K562 (cell line): ENCODE results near the gene JKAMP. TPM values are rescaled to one million over a fixed set of nuclear protein-coding genes. Genes with fewer than 3 reads are reported as not detected.
A peak's percentile ranks its signal among the peaks of the same experiment; 100 is the strongest.

ENCODE experiments used
- ATAC-seq: fragments of 200-7000 bp; cut with Tn5 transposase; 3 replicates; pipeline ENCODE4 v1.9.1; 2020; ENCODE audit warnings: moderate library complexity
- BruUV-seq: library from RNA; stranded (reverse); fragments of 400-500 nt; replicated peaks from 2 replicates; lab custom pipeline; 2021; lab: Mats Ljungman, UMichigan
- CTCF ChIA-PET: fragments of 300-600 bp; formaldehyde crosslinking; extraction: SDS; loops from one replicate; lab custom pipeline; 2021; ENCODE audit warnings: low intra/inter-chr PET ratio; lab: Yijun Ruan, JAX
- POLR2A ChIA-PET: fragments of 300-600, 350-650 bp; sonication (Branson Sonifier 250); formaldehyde crosslinking; extraction: SDS; loops from one replicate; lab custom pipeline; 2021; ENCODE audit warnings: antibody characterized with exemption, inconsistent platforms; lab: Yijun Ruan, JAX
- DNase-seq, 4 experiments: peaks; one replicate each; pipeline versions ENCODE4 v3.0.0 to v3.0.0-alpha.2; 2011 to 2018; ENCODE audit warnings: low spot score in 3 of 4, mixed read lengths in 3 of 4; ENCODE audit errors: extremely low read depth in 1 of 4
- FAIRE-seq: peaks from 2 replicates; lab custom pipeline; 2011; peaks lifted over from hg19 to GRCh38; lab: Jason Lieb, UNC
- H2AFZ ChIP-seq: 2 replicates; pipeline ENCODE4 v1.6.0; 2011; ENCODE audit warnings: low read depth, low read length, control low read depth, inconsistent platforms
- H3K27ac ChIP-seq: fragments of 200-600 bp; 3 replicates; pipeline ENCODE4 v1.8.0; 2011; ENCODE audit warnings: low read depth, mild to moderate bottlenecking, control low read depth, inconsistent platforms, low read length, moderate library complexity, mixed read lengths; ENCODE audit errors: extremely low read depth
- H3K27me3 ChIP-seq, 2 experiments: fragments of 300-600 bp in 1 of 2; 2 replicates in 1 of 2; 3 replicates in 1 of 2; pipeline versions ENCODE4 v1.6.0 to v1.8.0; 2011; ENCODE audit warnings: inconsistent platforms in 2 of 2, low read length in 2 of 2, mild to moderate bottlenecking in 1 of 2, mixed read lengths in 1 of 2, moderate library complexity in 1 of 2; ENCODE audit not compliant: control insufficient read depth in 2 of 2, insufficient read depth in 2 of 2
- H3K36me3 ChIP-seq: fragments of 300-600 bp; 3 replicates; pipeline ENCODE4 v1.8.0; 2011; ENCODE audit warnings: mild to moderate bottlenecking, low read length, inconsistent platforms; ENCODE audit not compliant: control insufficient read depth, insufficient read depth
- H3K4me1 ChIP-seq, 2 experiments: fragments of 200-600 bp in 1 of 2; replicated peaks in 1 of 2; 2 replicates in 1 of 2; 3 replicates in 1 of 2; pipeline versions ENCODE4 v1.5.1 to v1.8.0; 2011; ENCODE audit warnings: inconsistent platforms in 2 of 2, low read length in 2 of 2, mild to moderate bottlenecking in 1 of 2, mixed read lengths in 1 of 2, moderate library complexity in 1 of 2; ENCODE audit not compliant: control insufficient read depth in 2 of 2, insufficient read depth in 2 of 2
- H3K4me2 ChIP-seq: 2 replicates; pipeline ENCODE4 v1.6.1; 2011; ENCODE audit warnings: low read length, control low read depth, inconsistent platforms, mixed read lengths; ENCODE audit not compliant: insufficient read depth
- H3K4me3 ChIP-seq: fragments of 200-600 bp; sonication (generic), shearing (Covaris generic); 2 replicates; pipeline ENCODE4 v1.5.1; 2016; ENCODE audit warnings: control low read depth, inconsistent platforms
- H3K79me2 ChIP-seq: fragments of 200-600 bp; 3 replicates; pipeline ENCODE4 v1.8.0; 2011; ENCODE audit warnings: low read length, inconsistent platforms; ENCODE audit not compliant: control insufficient read depth, insufficient read depth
- H3K9ac ChIP-seq, 2 experiments: 2 replicates each; pipeline versions ENCODE4 v1.6.0 to v1.6.1; 2011; ENCODE audit warnings: low read depth in 2 of 2, low read length in 2 of 2, control low read depth in 1 of 2, inconsistent platforms in 1 of 2, mild to moderate bottlenecking in 1 of 2, mixed read lengths in 1 of 2; ENCODE audit not compliant: insufficient read depth in 1 of 2
- H3K9me1 ChIP-seq: one replicate; pipeline ENCODE4 v1.6.0; 2011; ENCODE audit warnings: inconsistent platforms, mild to moderate bottlenecking, low read length, moderate library complexity; ENCODE audit not compliant: control insufficient read depth, insufficient read depth
- H3K9me3 ChIP-seq: replicated peaks from 2 replicates; pipeline ENCODE4 v1.5.1; 2011; ENCODE audit warnings: low read depth, low read length, inconsistent platforms; ENCODE audit not compliant: control insufficient read depth, insufficient read depth
- H4K20me1 ChIP-seq: replicated peaks from 2 replicates; pipeline ENCODE4 v1.6.1; 2011; ENCODE audit warnings: low read length, inconsistent platforms, mixed read lengths; ENCODE audit not compliant: control insufficient read depth, insufficient read depth
- FOXK2 ChIP-seq, 2 experiments: fragments of 450-650 bp; IDR thresholded peaks in 1 of 2; conservative IDR thresholded peaks in 1 of 2; 2 replicates each; pipeline ENCODE4 v1.6.1; 2016; ENCODE audit warnings: low read depth in 2 of 2, mild to moderate bottlenecking in 1 of 2
- ZKSCAN1 ChIP-seq: fragments of 150-350 bp; IDR thresholded peaks from 2 replicates; pipeline ENCODE4 v1.6.1; 2016; ENCODE audit warnings: low read depth, low read length
- ZNF121 ChIP-seq: sonication (generic); formaldehyde crosslinking; conservative IDR thresholded peaks from 2 replicates; pipeline ENCODE4 v1.8.0; 2022; ENCODE audit warnings: missing genetic modification reagents
- ZNF592 ChIP-seq: fragments of 450-650 bp; IDR thresholded peaks from 2 replicates; pipeline ENCODE4 v1.6.1; 2017; ENCODE audit warnings: antibody characterized with exemption, mild to moderate bottlenecking
- WGBS: fragments of 100-300 bp; shearing (Covaris generic); methylation state at CpG from one replicate; pipeline ENCODE4 v1.1.6; 2016; ENCODE audit warnings: low coverage, mixed read lengths; ENCODE audit not compliant: insufficient coverage; ENCODE audit errors: missing lambda C conversion rate; 5-methylcytosine and 5-hydroxymethylcytosine counted together
- in situ Hi-C: fragments of 300-500 bp; cut with MboI; formaldehyde crosslinking; loops from 4 replicates; pipeline ENCODE4 v1.15.0; 2018; ENCODE audit warnings: inconsistent platforms, mixed read lengths
- intact Hi-C: fragments of 100-400 bp; cut with micrococcal nuclease; formaldehyde crosslinking; loops from 2 replicates; pipeline ENCODE4 v1.14.2; 2022
- polyA plus RNA-seq, 8 experiments: library from polyadenylated mRNA; depleted of rRNA in 4 of 8; stranded (reverse) in 5 of 8; unstranded in 3 of 8; fragments of >200 nt; fragmentation: Nextera tagmentation in 2 of 8; fragmentation: Illumina TruSeq in 1 of 8; extraction: Ambion mirVana in 2 of 8; extraction: Trizol in 1 of 8; gene quantifications; 2 replicates each; pipeline versions ENCODE4 v1.2.1 to v1.2.3, GENCODE V29; 2011 to 2014; ENCODE audit warnings: inconsistent platforms in 1 of 8, missing spikeins in 1 of 8
- total RNA-seq, 7 experiments: library from RNA; depleted of rRNA in 6 of 7; stranded (reverse); fragments of >200 nt in 6 of 7; fragmentation: Illumina TruSeq in 2 of 7; extraction: Trizol in 2 of 7; gene quantifications; 2 replicates each; pipeline versions ENCODE4 v1.2.1 to v1.2.3, GENCODE V29; 2011 to 2021; ENCODE audit warnings: low replicate concordance in 1 of 7
- TF ChIP-seq, protein P1 (sequence below): fragments of 450-650 bp; IDR thresholded peaks from 2 replicates; pipeline ENCODE4 v1.6.1; 2016
- TF ChIP-seq, protein P2 (sequence below): sonication (generic); formaldehyde crosslinking; IDR thresholded peaks from 2 replicates; pipeline ENCODE4 v1.8.1; 2022; ENCODE audit warnings: missing genetic modification reagents
- TF ChIP-seq, protein P3 (sequence below): sonication (generic); IDR thresholded peaks from 2 replicates; pipeline ENCODE4 v1.6.1; 2016

Gene JKAMP
- total and polyA plus RNA-seq, 9 of the 15 experiments (the other 6 are each of a cell fraction or from before 2014, with no cell fraction given): 19.3 to 119 (median 33.8) TPM

- 0 out of 2 replicates have a peak, but pooled peaks have one; percentile 35 for TF ChIP-seq ZNF592
- TF ChIP-seq, protein P1, sequence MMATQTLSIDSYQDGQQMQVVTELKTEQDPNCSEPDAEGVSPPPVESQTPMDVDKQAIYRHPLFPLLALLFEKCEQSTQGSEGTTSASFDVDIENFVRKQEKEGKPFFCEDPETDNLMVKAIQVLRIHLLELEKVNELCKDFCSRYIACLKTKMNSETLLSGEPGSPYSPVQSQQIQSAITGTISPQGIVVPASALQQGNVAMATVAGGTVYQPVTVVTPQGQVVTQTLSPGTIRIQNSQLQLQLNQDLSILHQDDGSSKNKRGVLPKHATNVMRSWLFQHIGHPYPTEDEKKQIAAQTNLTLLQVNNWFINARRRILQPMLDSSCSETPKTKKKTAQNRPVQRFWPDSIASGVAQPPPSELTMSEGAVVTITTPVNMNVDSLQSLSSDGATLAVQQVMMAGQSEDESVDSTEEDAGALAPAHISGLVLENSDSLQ: peak; percentile 29; the same call in 1 of the 2 replicates
- peak; percentile 87 to 89 for TF ChIP-seq FOXK2 (conservative IDR thresholded peaks at IDR 0.05 in 1 of 2, IDR thresholded peaks at IDR 0.05 in 1 of 2; ENCODE audit: low read depth in 2 of 2)
- TF ChIP-seq, all 486 proteins: peak for 11; not testable (repeated sequence) for 475
Measured at GRCh38 chr14:59448673-59449072, 35.6 kb upstream of the JKAMP start (continued).

- no peak for TF ChIP-seq ZNF121 (CRISPR knock-in tag)
- TF ChIP-seq, protein P2, sequence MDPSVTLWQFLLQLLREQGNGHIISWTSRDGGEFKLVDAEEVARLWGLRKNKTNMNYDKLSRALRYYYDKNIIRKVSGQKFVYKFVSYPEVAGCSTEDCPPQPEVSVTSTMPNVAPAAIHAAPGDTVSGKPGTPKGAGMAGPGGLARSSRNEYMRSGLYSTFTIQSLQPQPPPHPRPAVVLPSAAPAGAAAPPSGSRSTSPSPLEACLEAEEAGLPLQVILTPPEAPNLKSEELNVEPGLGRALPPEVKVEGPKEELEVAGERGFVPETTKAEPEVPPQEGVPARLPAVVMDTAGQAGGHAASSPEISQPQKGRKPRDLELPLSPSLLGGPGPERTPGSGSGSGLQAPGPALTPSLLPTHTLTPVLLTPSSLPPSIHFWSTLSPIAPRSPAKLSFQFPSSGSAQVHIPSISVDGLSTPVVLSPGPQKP: no peak
- TF ChIP-seq, protein P3, sequence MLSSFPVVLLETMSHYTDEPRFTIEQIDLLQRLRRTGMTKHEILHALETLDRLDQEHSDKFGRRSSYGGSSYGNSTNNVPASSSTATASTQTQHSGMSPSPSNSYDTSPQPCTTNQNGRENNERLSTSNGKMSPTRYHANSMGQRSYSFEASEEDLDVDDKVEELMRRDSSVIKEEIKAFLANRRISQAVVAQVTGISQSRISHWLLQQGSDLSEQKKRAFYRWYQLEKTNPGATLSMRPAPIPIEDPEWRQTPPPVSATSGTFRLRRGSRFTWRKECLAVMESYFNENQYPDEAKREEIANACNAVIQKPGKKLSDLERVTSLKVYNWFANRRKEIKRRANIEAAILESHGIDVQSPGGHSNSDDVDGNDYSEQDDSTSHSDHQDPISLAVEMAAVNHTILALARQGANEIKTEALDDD: no peak
- no peak for TF ChIP-seq ZKSCAN1
- Histone ChIP-seq H2AFZ (no peak overlapping the region), H3K9me1 (no peaks in the 10 kb centered on the region), H3K9me3 (no peaks in the 10 kb centered on the region), H3K9ac (no peak overlapping the region), H4K20me1 (no peaks in the 10 kb centered on the region), H3K4me2 (no peak overlapping the region), H3K27me3 (no peaks in the 10 kb centered on the region), H3K27ac (no peak overlapping the region), H3K79me2 (no peaks in the 10 kb centered on the region), H3K36me3 (peaks cover 6% of the 10 kb centered on the region; the same call in 1 of the 3 replicates), H3K4me1 (peaks cover 0 to 2% of the 10 kb centered on the region in 2 experiments; a peak in 1 of 5 replicates), H3K4me3 (no peak overlapping the region)
- DNase-seq (no peak), FAIRE-seq (no peak), ATAC-seq (no peak)
- no TSS peak for BruUV-seq
- POLR2A ChIA-PET: interaction anchor here (0.6 kb wide), 1 partner anchor 322 kb away, joined by 3 read pairs; no protein-coding TSS in a partner anchor
- intact Hi-C loops: no loop called here
- WGBS: 97% methylated on average over 3 of the region's 3 CpGs
- in situ Hi-C loops: no loop called here
- CTCF ChIA-PET: no interaction called here
Measured at GRCh38 chr14:59450716-59451115, 33.6 kb upstream of the JKAMP start.
